Lower leg skin (tissue), 4 donors: ENCODE results near the gene CDK5. TPM values are rescaled to one million over a fixed set of nuclear protein-coding genes. Genes with fewer than 3 reads are reported as not detected.

Source experiments
- DNase-seq, 2 donors: peaks; one replicate each; pipeline ENCODE4 v3.0.0-alpha.2; 2019; ENCODE audit warnings: low spot score in 2 of 2
- H3K4me3 ChIP-seq: fragments of 200-600 bp; sonication (generic); 2 replicates; pipeline ENCODE4 v1.5.1; 2017; ENCODE audit warnings: mild to moderate bottlenecking, low read depth; ENCODE audit not compliant: poor library complexity, severe bottlenecking
- POLR2A ChIP-seq, 2 donors: fragments of 450-650 bp; IDR thresholded peaks; one replicate each; pipeline ENCODE4 v1.6.1; 2016 to 2017; ENCODE audit warnings: antibody characterized with exemption in 2 of 2, mild to moderate bottlenecking in 1 of 2, moderate library complexity in 1 of 2
- WGBS, 2 donors: methylation state at CpG; one replicate each; pipeline ENCODE4 v1.1.5; 2018; 5-methylcytosine and 5-hydroxymethylcytosine counted together
- intact Hi-C: fragments of 100-400 bp; cut with DNase I; formaldehyde crosslinking; loops from one replicate; pipeline ENCODE4 v1.15.0; 2023; ENCODE audit warnings: low total_unique reads
- total RNA-seq, 4 donors: library from RNA; depleted of rRNA; stranded (reverse); fragments of >200 nt; gene quantifications; one replicate each; pipeline ENCODE4 v1.1.0, GENCODE V29; 2016
- TF ChIP-seq, protein P1 (sequence below), 3 donors: fragments of 450-650 bp; IDR thresholded peaks; one replicate each; pipeline ENCODE4 v1.5.1; 2016; ENCODE audit warnings: antibody characterized with exemption in 3 of 3, mild to moderate bottlenecking in 3 of 3, moderate library complexity in 2 of 3

Gene CDK5
- total RNA-seq, 4 donors from 2014 or later: 3.9 to 13.7 (median 7.2) TPM

- TF ChIP-seq, protein P1, sequence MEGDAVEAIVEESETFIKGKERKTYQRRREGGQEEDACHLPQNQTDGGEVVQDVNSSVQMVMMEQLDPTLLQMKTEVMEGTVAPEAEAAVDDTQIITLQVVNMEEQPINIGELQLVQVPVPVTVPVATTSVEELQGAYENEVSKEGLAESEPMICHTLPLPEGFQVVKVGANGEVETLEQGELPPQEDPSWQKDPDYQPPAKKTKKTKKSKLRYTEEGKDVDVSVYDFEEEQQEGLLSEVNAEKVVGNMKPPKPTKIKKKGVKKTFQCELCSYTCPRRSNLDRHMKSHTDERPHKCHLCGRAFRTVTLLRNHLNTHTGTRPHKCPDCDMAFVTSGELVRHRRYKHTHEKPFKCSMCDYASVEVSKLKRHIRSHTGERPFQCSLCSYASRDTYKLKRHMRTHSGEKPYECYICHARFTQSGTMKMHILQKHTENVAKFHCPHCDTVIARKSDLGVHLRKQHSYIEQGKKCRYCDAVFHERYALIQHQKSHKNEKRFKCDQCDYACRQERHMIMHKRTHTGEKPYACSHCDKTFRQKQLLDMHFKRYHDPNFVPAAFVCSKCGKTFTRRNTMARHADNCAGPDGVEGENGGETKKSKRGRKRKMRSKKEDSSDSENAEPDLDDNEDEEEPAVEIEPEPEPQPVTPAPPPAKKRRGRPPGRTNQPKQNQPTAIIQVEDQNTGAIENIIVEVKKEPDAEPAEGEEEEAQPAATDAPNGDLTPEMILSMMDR (IDR thresholded peaks at IDR 0.05): no peak
- TF ChIP-seq POLR2A (IDR thresholded peaks at IDR 0.05): no peak
- no peak overlapping the region for H3K4me3 ChIP-seq
- DNase-seq: no peak
- 76 to 91% methylated on average over 4 of the region's 4 CpGs for WGBS, 2 donors
- intact Hi-C loops: loop anchor here (5.0 kb wide), 1 partner anchor 86 kb away; no protein-coding TSS in a partner anchor
Observed at GRCh38 chr7:151025924-151026671, 31.6 kb downstream of the CDK5 start.

DNA sequence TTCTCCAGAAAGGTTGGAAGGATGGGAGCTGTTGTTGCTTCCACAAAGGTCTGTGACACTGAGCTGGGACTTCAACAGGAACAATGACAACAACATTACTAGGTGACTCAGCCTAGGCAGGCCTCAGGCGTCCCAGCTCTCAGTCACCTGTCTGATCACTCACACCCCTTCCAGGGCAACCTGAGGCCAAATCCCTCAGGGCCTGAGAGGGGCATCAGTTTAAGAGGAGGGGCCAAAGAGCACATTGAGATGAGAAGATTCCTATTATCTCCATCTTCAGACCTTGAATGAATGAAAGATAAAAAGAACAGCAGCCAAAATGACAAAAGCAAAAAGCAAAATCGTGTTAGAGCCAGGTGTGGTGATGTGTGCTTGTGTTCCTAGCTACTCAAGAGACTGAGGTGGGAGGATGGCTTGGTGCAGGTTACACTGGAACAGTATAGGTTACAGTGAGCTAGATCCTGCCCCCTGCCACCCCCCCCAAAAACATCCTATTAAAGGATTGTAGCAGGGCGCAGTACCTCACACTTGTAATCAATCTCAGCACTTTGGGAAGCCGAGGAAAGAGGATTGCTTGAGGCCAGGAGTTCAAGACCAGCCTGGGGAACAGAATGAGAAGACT is 33.2 kb downstream of the CDK5 start, which contains the start of gene ATG9B:
TSS of gene ATG9B (minus strand) at position 60 of the 622 bp plus-strand sequence. CDS start 71 bp downstream, outside the sequence.
- no peak within 1 kb of the TSS for H3K4me3 ChIP-seq
- DNase-seq: no peak
- TF ChIP-seq, protein P1 (IDR thresholded peaks at IDR 0.05): no peak
- no peak for TF ChIP-seq POLR2A (IDR thresholded peaks at IDR 0.05)
- intact Hi-C loops: loop anchor here (5.0 kb wide), 1 partner anchor 88 kb away; no protein-coding TSS in a partner anchor
- 70 to 75% methylated on average over 4 of the region's 4 CpGs for WGBS, 2 donors

GRCh38 chr7:151023232-151023631 is 34.5 kb downstream of the CDK5 start:
- no peak for DNase-seq
- intact Hi-C loops: no loop called here
- no peak overlapping the region for H3K4me3 ChIP-seq
- WGBS, 2 donors: 71% methylated on average over 10 of the region's 10 CpGs
- TF ChIP-seq POLR2A (IDR thresholded peaks at IDR 0.05): no peak
- TF ChIP-seq, protein P1 (IDR thresholded peaks at IDR 0.05): no peak

DNA sequence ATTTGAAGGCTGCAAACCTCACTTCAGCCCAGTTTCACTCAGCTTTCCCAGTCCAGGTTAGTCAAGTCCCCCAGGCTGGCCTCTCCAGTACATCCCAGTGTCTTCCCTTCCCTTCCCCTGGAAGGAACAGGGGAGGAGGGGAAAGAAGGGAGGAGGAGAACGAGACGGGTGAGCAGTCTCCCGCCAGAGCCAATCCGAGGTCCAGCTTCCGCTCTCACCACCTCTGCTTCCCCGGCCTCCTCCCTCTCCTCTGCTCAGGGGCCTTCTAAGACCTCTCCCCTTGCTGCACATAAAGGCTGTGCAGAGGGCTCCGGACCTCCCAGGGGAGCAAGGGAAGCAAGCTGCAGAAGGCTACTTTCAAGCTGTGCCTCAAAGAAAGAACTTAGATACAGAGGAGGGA is 37.5 kb downstream of the CDK5 start:
- intact Hi-C loops: no loop called here
- WGBS, 2 donors: 66 to 82% methylated on average over 7 of the region's 7 CpGs
- TF ChIP-seq, protein P1 (IDR thresholded peaks at IDR 0.05): no peak
- TF ChIP-seq POLR2A (IDR thresholded peaks at IDR 0.05): no peak
- H3K4me3 ChIP-seq: no peak overlapping the region
- no peak for DNase-seq

DNA sequence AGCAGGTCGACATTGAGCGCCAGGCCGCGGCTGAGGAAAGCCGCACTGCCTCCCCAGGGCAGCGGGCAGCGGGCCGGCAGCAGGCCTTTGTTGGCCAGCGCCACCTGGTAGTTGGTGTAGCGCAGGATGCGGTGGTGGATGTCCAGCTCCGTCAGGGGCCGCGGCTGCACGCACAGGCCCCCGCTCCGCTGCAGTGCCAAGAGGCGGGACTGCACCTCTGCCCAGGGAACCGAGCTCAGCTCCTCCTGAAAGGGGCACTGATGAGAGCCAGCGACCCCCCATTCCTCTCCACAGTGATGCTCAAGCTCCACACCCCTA is 38.6 kb downstream of the CDK5 start:
- TF ChIP-seq, protein P1 (IDR thresholded peaks at IDR 0.05): no peak
- TF ChIP-seq POLR2A (IDR thresholded peaks at IDR 0.05): no peak
- DNase-seq: no peak
- H3K4me3 ChIP-seq: no peak overlapping the region
- 32 to 34% methylated on average over 19 to 20 of the region's 20 CpGs for WGBS, 2 donors
- intact Hi-C loops: no loop called here
